Skin of body (tissue), 2 donors: ENCODE data around the gene RAC3. TPM values are rescaled to one million over a fixed set of nuclear protein-coding genes. Genes with fewer than 3 reads are reported as not detected.

ENCODE experiments used
- DNase-seq: peaks from one replicate; lab custom pipeline; 2025; lab: John Stamatoyannopoulos, UW
- total RNA-seq: library from RNA; depleted of rRNA; stranded (reverse); fragments of >200 nt; gene quantifications from one replicate; pipeline ENCODE4 v1.2.3, GENCODE V29; 2014

Gene RAC3
- total RNA-seq = 15.6 TPM

DNA sequence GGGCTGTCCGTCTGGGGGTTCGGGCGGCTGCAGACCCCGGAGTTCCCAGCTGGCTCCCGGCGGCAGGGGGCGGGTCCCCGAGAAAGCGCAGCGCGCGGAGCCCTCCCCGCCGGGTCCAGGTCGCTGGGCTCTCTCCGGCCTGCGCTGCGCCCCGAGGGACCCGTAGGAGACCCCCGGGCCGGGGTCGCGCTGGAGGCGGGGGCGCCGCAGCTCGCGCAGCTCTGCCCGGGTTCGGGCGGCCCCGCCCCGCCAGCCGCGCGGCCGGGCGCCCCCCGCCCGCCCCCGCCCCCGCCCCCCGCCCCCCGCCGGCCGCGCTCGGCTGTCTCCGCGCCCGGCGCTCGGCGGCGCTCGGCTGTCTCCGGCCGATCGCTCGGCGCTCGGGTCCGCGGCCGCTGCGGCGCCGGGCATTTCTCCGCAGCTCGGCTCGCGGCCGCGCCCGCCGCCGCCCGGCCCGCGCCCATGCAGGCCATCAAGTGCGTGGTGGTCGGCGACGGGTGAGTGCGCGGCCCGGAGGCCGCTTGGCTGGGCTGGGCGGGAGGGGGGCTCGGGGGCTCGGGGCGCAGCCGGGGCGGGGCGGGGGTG is at the start of gene RAC3:
Gene RAC3 (plus strand): TSS at position 376 of the 582 bp plus-strand sequence. CDS start 84 bp downstream, at position 460.
- no peak for DNase-seq

DNA sequence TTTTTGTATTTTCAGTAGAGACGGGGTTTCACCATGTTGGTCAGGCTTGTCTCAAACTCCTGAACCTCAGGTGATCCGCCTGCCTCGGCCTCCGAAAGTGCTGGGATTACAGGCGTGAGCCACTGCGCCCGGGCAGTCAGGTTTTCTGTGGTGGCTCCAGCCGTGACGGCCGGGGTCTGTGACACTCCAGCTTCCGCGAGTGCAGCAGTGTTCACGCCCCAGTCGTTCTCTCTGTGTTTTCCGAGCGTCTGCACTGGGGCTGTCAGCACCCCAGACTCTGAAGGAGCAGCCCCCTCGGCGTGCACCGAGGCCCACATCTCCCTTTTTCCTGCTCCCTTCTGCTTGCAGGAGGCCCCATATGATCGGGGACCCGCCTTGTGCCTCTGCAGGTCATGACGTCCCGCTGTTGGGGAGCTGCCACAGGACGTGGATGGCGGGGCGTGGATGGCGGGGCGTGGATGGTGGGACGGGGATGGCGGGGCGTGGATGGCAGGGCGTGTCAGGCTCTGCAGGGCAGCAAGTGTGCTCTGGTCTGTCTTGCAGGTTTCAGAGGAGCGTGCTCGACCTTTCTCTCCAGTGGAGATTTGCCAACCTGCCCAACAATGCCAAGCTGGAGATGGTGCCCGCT is 48.4 kb upstream of the RAC3 start:
- no peak for DNase-seq

DNA sequence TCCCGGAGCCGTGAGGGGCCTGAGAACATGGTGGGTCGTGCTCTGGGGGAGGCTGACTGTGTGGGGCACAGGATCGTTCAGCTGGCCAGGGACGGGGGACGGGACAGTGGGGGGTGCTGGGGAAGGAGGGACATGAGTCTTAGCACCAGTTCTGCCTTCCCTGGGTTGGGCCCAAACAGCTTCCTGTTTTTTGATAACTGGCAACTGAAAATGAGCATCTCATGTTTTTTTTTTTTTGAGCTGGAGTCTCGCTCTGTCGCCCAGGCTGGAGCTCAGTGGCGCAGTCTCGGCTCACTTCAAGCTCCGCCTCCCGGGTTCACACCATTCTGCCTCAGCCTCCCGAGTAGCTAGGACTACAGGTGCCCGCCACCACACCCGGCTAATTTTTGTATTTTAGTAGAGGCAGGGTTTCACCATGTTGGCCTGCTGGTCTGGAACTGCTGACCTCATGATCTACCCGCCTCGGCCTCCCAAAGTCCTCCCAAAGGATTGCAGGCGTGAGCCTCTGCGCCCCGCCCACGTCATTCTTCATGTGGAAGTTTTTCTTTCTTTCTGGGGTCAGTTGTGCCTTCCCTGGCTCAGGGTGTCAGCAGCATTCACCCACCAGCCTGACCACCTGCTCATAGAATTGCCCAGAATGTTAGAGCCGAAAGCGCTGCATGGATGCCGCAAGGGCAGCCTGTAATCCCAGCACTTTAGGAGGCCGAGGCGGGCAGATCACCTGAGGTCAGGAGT is 47.7 kb upstream of the RAC3 start:
- DNase-seq = no peak

DNA sequence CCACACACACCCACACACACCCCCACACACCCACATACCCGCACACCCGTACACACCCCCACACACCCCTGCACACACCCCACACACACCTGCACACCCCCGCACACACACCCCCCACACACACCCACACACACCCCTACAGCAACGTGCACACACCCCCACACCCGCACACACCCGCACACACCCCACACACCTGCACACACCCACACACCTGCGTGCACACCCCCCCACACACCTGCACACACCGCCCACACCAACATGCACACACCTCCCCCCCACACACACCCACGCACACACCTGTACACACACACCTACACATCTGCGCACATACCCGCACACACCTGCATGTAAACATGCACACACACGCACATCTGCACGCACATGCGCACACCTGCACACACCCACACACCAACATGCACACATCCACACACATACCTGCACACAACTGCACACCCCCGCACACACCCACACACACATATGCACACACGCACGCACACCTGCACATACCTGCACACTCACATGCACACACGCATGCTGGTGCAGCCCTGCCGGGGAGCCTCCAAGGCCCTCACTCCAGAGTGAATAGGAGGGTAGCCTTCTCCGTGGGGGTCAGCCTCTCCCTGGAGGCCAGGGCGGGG is 46.6 kb upstream of the RAC3 start:
- no peak for DNase-seq

DNA sequence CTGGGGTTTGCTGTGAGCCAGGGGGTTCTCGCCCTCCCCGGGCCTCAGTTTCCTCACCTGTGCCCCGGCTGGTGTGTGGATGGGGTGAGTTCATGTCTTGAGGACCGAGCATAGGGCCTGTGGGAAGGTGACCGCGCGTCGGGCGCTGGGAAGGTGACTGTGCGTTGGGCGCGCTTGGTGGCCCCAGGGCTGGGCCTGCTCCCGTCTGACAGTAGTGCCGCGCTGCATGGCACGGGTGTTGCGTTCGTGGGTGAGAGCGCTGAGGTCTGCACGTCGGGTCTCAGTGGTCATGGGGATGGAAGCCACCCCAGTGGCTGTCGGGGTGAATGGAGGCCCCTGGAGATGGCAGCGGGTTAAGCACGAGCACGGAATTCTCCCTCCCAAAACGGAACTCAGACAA is 44.9 kb upstream of the RAC3 start:
- no peak for DNase-seq

DNA sequence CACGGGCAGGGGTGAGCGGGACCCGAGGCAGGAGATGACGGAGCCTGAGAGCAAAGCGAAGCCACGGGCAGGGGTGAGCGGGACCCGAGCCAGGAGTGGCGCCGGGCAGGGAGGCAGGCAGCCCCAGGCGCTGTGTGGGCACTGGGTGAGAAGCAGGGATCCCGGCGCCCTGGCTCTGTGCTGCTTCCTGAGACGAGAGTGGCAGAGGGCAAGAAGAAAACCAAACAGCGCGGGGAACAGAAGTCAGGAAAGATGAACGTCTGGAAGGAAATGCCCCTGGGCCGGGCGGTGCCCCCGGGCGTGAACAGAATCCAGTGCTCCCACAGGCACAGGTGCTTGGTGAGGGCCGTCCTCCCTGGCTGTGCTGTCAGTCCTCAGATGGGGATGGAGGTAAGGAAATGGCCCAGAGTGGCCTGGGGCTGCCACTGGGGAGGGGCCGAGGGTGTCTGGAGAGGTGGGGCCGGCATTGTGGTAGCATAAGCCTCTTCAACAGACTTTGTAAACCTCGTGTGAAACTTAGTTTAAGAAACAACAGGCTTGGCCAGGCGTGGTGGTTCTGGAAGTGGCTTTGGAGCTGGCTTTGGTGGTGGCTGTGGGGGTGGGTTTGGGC is 44.2 kb upstream of the RAC3 start:
- no peak for DNase-seq

DNA sequence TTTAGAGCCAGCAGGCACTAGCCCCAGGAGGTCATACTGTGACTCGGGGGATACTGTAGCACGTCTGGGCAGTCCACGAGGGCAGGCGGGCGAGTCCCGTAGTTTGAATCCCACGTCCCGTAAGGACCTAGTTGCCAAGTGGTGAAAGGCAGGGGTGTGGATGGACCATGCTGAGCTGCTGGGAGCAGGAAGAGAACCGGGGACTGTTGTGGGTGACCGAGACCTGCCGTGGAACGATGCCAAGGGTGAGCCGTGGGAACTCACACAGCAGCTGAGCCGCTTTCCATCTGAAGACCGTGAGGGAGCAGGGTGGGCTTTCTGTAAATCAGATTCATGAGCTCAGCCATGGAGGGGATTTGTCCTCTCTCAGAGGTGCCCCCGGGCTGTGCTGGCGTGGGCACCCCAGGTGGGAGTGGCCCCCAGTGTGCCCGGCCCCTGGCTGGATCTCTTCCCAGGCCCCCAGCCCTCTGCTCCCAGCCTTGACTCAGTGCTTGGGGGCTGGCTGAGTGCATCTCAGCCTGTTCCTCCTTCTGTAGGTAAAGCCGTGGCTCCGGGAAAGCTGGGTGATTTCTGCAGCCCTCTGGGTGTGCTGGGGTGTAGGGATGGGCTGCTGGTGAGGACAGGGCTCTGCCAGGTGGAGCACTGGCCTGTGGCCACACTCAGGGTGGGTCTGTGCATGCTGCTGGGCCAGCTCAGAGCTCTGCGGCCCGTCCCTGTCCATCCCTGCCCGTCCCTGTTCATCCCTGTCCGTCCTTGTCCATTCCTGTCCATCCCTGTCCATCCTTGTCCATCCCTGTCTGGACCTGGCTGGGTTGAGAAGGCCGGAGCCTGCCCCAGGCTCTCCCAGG is 40.4 kb upstream of the RAC3 start:
- DNase-seq = no peak

DNA sequence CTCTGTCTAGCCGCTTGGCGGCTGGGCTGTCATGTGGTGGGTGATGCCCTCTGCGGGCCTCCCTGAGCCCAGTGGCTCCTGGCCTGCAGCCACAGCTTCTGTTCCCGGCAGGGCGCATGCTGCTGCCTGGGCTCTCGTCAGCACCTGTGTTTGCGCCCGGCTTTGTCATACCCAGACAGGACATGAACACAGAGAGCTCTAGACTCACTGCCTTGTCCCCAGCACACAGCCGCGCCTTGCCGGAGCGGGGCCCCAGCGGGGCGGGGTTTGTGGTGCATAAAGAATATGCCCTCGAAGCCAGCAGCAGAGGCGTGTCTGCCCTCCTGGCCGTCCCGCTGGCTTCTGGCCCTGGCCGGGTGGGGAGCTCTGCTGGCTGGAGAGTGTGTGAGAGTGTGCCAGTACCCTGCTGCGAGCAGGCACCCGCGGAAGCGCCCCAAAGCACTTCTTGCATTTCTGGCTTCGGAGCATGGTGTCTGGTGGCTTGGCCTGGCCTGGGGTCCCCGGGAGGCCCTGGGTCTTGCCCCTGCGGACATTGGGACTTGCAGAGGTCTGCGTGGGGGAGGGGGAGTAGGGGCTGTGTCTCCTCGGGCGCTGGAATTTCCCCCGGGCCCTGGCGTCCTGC is 39.7 kb upstream of the RAC3 start:
- no peak for DNase-seq

DNA sequence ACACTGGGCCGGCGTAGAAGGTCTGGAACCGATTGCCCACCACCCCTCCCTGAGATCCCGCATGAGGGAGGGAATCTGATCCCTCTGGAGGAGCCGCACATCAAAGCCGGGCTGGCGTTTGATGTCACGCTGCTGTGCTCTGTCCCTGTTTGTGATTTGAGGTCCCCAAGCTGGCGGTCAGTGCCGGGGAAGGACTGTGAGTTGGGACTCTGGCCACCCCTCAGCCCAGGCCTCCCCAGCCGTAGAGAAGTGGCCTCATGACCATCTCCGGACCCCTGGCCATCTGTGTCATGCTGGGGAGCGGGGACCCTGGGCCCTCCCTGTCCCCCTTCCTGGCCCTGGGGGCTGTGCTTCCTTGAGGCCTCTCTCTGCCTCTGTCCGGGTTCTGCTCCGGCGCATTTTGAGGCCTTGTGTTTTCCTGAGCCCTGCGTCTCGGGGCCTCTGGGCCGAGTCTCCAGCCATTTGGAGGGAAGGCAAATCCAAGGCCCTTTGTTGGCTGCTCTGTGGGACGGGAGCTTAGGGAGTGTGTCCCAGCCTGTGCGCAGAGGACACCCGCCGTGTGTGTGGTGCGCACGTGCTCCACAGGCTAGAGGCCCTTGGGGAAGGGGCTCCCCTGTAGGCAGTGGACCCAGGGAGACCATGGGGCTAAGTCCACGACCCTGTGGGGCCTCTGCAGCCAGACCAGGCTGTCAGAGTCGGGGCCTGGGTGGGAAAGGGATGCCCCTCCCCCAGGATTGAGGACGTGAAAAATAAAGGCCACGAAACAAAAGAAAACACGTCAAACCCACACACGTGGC is 39.0 kb upstream of the RAC3 start:
- no peak for DNase-seq

DNA sequence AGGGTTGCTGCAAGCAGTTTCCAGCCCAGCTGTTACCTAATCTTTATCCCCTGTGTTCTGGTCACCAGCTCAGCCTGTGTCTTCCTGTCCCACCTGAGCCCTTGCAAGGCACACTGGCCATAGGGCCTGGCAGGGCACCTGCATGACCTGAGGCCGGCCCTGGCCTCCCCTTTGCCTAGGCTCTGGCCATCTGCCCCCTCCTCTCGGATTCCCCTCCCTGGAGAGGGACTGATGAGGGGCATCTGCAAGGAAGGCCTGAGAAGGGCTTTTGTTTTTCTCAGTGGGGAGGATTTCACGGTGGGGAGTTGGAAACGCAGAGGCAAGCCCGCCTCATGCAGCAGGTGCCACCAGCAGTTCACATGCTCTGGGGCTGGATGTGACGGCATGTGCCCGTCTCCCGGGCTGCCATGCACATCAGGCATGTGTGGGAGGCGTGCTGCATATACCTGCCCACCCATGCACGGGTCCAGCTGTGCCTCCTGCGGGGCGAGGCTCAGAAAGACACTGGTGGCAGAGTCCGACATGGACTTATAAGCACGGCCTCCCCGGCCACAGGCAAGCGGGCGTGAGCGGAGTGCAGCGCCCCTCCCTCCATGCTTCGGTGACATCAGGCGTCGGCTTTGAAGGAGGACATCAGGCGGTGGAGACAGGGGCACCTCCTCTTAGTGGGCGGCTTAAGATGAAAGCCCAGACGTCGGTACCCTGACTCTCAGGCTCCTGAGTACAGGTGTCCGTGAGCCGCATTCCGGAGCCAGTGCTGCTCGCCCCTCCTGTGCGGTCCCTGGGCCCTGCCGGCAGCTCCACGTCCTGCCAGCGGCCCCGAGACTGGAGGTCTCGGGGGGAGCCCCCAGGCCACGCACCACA is 37.5 kb upstream of the RAC3 start:
- DNase-seq = no peak

DNA sequence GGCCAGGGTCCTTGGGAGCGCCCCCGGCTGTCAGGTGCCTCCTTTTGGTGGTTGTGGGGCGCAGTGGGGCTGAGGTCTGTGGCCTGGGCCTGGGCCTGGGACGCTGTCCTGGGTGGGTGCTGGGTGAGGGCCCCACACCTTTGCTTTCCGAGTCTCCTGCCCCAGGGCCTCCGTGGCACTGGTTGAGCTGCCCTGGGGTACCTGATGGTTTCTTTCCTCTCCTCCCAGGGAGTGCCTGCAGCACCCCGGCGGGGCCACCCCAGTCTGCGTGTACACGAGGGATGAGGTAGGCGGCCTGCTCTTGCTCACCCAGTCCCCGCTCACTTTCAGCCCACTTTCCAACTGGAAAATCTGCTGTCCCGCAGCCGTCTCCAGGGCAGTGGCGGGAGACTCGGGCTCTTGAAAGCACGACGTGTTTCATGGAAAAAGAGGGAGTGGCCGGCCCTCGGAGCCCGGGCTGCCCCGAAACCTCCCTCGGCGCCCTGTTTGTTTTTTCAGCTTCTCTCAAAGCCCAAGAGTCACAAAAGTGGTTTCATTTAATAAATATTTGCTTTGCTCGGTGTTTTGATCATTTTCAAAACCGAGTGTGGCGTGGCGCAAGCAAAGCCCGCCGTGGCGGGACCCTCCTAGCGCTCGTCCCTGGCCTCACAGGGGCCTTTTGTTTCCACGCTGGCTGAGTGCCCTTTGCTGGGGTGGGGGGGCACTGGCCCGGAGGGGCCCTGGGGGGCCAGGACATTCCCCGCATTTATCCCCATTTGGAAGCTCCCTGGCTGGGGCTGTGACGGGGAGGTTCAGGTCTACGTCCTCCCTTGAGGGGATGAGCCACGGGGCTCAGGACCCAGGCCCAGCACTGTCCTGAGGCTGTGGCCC is 36.6 kb upstream of the RAC3 start:
- no peak for DNase-seq

DNA sequence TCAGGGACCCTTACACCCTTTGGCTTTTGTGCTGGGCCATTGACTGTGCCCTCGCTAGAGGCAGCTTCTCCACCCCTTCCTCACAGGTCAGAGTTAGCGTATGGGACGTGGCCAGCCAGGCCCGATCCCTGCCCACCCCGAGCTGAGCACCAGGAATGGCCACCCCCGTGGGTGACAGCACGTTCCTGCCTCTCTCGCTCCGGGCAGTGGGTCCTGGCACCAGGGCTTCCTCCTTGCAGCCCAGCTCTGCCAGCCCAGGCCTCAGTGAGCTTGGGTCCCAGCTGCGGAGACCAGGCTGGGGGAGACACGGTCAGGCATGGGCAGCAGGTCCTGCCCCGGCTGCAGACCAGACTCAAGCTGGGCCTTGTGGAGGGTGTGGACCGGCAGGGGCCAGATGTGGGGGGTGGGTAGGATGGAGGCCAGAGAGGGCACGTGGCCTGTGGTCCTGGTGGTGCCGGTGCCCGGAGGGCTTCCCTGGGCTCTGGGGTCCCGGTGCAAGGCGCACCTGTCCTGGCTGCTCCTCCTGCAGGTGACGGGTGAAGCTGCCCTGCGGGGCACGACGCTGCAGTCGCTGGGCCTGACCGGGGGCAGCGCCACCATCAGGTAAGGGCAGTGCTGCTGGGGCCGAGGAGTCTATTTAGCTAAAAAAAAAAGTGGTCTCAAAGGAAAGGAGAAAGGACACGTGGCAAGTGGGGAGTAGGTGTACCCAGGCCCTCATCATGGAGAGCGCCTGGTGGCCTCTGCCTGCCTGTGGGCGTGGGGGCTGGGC is 35.8 kb upstream of the RAC3 start:
- no peak for DNase-seq

DNA sequence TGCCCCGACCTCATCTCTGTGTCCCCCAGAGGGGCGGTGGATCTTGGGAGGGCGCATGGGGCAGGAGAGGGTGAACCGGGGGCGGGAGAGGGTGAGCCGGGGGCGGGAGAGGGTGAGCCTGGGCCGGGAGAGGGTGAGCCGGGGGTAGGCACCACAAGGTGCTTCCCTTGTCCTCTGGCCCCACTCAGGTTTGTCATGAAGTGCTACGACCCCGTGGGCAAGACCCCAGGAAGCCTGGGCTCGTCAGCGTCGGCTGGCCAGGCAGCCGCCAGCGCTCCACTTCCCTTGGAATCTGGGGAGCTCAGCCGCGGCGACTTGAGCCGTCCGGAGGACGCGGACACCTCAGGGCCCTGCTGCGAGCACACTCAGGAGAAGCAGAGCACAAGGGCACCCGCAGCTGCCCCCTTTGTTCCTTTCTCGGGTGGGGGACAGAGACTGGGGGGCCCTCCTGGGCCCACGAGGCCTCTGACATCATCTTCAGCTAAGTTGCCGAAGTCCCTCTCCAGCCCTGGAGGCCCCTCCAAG is 35.2 kb upstream of the RAC3 start:
- no peak for DNase-seq

DNA sequence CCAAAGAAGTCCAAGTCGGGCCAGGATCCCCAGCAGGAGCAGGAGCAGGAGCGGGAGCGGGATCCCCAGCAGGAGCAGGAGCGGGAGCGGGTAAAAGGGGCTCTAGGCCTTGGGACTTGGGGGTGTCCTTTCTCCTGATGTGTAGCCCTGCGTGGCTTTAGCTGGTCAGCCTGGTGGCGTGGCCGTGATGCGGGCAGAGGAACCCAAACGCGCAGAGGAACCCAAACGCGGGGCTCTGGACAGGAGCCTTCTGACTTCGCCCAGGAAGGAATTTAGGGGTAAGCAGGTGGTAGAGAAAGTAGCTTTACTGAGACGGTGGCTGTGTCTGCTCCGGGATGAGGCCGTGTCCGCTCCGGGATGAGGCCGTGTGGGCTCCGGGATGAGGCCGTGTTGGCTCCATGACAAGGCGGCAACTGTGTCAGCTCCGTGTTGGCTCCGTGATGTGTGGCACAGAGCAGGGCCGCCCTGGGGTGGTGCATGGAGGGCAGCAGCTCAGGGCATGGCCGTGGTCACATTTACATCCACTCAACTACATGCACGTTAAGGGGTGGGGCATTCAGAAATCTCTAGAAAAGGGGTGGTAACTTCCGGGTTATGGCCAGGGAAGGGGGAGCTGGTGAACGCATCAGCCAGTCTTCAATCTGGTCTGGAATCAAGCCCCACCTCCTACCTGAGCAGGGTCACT is 34.6 kb upstream of the RAC3 start:
- no peak for DNase-seq

DNA sequence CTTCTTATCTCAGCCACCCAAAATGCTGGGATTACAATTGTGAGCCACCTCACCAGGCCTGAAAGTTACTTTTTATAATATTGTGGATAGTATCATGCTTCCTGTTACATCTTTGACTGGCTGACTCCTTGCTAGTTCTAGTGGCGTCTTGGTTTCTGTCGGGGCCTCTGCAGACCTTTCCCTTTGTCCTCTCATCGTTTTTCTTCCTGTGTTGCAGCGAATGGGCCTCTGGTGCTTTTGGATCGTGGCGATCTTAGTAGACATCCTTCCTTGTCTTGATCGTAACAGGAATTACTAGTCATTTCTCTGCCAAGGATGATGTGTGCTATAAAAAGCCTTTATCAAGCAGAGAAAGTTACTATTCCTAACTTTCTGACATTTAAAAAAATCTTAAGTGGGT is 33.3 kb upstream of the RAC3 start:
- DNase-seq = no peak
